ENCODE results near the gene GMPR2. TPM values are rescaled to one million over a fixed set of nuclear protein-coding genes. Genes with fewer than 3 reads are reported as not detected.

The GMPR2 gene
- total and polyA plus RNA-seq, 2 of the 13 experiments (the other 11 are each of a cell fraction or from before 2014, with no cell fraction given), result 210 to 273 TPM

DNA sequence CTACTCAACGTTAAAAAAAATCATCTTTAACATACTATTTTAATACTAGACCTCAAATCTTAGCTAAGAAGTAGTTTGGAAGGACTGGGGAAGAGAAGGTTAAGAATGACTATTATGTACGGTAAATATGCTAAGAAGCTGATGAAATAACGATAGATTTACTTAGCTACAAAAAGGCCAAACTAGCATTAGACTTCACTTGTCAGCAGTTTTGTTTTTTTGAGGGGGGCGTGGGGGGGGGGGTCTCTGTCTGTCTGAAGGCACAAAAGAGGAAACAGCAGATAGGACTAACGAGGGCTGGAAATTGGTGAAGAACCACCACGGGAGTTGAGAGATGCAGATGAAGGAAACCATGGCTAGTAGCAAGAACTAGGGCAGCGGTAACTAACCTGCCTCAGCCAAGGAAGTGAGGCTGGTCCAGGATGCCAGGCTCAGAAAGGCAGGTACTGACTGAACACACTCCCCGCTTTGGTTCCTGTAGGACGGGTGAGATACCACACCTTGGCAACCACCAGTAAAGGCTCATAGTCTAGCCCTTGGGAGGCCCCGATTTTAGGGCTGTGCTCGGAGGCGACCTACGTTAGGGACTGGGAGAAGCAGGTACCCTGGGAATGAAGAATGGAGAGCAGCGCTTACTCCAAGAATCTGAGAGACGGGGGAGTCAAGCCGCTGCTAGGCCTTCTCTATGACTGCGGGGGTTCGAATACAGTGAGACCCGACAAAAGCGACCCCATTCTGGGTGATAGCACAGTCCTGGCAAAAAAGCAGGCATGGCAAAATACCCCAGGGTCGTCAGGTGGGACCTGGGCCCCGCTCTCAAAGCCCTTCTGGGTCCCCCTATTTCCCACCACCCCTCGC lies 1.2 kb upstream of the GMPR2 start (continued):
- TF ChIP-seq, protein P1, sequence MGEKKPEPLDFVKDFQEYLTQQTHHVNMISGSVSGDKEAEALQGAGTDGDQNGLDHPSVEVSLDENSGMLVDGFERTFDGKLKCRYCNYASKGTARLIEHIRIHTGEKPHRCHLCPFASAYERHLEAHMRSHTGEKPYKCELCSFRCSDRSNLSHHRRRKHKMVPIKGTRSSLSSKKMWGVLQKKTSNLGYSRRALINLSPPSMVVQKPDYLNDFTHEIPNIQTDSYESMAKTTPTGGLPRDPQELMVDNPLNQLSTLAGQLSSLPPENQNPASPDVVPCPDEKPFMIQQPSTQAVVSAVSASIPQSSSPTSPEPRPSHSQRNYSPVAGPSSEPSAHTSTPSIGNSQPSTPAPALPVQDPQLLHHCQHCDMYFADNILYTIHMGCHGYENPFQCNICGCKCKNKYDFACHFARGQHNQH (CRISPR knock-in tag; IDR thresholded peaks at IDR 0.05), result no peak
- TF ChIP-seq ZNF136 (CRISPR knock-in tag; IDR thresholded peaks at IDR 0.05; ENCODE audit: low read depth) (0 out of 2 replicates have a peak, but pooled peaks have one; percentile 10), HHEX (CRISPR knock-in tag; IDR thresholded peaks at IDR 0.05) (no peak), ZNF256 (CRISPR knock-in tag; conservative IDR thresholded peaks at IDR 0.05) (peak; percentile 24; the same call in 1 of the 2 replicates), ZNF251 (CRISPR knock-in tag; IDR thresholded peaks at IDR 0.05) (0 out of 2 replicates have a peak, but pooled peaks have one; percentile 60), YEATS2 (CRISPR knock-in tag; IDR thresholded peaks at IDR 0.05; ENCODE audit: borderline replicate concordance) (no peak), ZNF451 (CRISPR knock-in tag; IDR thresholded peaks at IDR 0.05) (peak; percentile 33; the same call in 1 of the 2 replicates), ZNF878 (CRISPR knock-in tag; IDR thresholded peaks at IDR 0.05) (no peak)
- TF ChIP-seq, protein P2, sequence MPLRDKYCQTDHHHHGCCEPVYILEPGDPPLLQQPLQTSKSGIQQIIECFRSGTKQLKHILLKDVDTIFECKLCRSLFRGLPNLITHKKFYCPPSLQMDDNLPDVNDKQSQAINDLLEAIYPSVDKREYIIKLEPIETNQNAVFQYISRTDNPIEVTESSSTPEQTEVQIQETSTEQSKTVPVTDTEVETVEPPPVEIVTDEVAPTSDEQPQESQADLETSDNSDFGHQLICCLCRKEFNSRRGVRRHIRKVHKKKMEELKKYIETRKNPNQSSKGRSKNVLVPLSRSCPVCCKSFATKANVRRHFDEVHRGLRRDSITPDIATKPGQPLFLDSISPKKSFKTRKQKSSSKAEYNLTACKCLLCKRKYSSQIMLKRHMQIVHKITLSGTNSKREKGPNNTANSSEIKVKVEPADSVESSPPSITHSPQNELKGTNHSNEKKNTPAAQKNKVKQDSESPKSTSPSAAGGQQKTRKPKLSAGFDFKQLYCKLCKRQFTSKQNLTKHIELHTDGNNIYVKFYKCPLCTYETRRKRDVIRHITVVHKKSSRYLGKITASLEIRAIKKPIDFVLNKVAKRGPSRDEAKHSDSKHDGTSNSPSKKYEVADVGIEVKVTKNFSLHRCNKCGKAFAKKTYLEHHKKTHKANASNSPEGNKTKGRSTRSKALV (CRISPR knock-in tag; IDR thresholded peaks at IDR 0.05), result no peak; the same call in 1 of the 2 replicates
- TF ChIP-seq, protein P3, sequence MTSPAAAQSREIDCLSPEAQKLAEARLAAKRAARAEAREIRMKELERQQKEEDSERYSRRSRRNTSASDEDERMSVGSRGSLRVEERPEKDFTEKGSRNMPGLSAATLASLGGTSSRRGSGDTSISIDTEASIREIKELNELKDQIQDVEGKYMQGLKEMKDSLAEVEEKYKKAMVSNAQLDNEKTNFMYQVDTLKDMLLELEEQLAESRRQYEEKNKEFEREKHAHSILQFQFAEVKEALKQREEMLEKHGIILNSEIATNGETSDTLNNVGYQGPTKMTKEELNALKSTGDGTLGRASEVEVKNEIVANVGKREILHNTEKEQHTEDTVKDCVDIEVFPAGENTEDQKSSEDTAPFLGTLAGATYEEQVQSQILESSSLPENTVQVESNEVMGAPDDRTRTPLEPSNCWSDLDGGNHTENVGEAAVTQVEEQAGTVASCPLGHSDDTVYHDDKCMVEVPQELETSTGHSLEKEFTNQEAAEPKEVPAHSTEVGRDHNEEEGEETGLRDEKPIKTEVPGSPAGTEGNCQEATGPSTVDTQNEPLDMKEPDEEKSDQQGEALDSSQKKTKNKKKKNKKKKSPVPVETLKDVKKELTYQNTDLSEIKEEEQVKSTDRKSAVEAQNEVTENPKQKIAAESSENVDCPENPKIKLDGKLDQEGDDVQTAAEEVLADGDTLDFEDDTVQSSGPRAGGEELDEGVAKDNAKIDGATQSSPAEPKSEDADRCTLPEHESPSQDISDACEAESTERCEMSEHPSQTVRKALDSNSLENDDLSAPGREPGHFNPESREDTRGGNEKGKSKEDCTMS (CRISPR knock-in tag; conservative IDR thresholded peaks at IDR 0.05), result peak; percentile 52; the same call in 1 of the 2 replicates
- TF ChIP-seq, protein P4, sequence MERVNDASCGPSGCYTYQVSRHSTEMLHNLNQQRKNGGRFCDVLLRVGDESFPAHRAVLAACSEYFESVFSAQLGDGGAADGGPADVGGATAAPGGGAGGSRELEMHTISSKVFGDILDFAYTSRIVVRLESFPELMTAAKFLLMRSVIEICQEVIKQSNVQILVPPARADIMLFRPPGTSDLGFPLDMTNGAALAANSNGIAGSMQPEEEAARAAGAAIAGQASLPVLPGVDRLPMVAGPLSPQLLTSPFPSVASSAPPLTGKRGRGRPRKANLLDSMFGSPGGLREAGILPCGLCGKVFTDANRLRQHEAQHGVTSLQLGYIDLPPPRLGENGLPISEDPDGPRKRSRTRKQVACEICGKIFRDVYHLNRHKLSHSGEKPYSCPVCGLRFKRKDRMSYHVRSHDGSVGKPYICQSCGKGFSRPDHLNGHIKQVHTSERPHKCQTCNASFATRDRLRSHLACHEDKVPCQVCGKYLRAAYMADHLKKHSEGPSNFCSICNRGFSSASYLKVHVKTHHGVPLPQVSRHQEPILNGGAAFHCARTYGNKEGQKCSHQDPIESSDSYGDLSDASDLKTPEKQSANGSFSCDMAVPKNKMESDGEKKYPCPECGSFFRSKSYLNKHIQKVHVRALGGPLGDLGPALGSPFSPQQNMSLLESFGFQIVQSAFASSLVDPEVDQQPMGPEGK (CRISPR knock-in tag; IDR thresholded peaks at IDR 0.05), result no peak
- TF ChIP-seq, protein P5, sequence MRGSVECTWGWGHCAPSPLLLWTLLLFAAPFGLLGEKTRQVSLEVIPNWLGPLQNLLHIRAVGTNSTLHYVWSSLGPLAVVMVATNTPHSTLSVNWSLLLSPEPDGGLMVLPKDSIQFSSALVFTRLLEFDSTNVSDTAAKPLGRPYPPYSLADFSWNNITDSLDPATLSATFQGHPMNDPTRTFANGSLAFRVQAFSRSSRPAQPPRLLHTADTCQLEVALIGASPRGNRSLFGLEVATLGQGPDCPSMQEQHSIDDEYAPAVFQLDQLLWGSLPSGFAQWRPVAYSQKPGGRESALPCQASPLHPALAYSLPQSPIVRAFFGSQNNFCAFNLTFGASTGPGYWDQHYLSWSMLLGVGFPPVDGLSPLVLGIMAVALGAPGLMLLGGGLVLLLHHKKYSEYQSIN (CRISPR knock-in tag; IDR thresholded peaks at IDR 0.05; ENCODE audit: borderline replicate concordance), result 0 out of 2 replicates have a peak, but pooled peaks have one; percentile 14
- TF ChIP-seq, protein P6, sequence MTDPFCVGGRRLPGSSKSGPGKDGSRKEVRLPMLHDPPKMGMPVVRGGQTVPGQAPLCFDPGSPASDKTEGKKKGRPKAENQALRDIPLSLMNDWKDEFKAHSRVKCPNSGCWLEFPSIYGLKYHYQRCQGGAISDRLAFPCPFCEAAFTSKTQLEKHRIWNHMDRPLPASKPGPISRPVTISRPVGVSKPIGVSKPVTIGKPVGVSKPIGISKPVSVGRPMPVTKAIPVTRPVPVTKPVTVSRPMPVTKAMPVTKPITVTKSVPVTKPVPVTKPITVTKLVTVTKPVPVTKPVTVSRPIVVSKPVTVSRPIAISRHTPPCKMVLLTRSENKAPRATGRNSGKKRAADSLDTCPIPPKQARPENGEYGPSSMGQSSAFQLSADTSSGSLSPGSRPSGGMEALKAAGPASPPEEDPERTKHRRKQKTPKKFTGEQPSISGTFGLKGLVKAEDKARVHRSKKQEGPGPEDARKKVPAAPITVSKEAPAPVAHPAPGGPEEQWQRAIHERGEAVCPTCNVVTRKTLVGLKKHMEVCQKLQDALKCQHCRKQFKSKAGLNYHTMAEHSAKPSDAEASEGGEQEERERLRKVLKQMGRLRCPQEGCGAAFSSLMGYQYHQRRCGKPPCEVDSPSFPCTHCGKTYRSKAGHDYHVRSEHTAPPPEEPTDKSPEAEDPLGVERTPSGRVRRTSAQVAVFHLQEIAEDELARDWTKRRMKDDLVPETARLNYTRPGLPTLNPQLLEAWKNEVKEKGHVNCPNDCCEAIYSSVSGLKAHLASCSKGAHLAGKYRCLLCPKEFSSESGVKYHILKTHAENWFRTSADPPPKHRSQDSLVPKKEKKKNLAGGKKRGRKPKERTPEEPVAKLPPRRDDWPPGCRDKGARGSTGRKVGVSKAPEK (CRISPR knock-in tag; IDR thresholded peaks at IDR 0.05; ENCODE audit: borderline replicate concordance), result peak; percentile 16; the same call in 1 of the 2 replicates
- TF ChIP-seq, protein P7, sequence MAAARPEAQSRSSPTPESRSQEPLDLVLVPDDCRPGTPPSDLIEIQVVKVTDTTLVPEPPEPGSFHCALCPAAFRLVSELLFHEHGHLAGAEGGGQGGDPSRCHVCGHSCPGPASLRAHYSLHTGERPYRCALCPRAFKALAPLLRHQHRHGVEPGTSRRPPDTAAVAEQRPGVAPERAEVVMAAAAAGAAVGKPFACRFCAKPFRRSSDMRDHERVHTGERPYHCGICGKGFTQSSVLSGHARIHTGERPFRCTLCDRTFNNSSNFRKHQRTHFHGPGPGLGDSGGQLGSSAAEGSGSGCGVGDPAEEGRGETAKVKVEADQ (CRISPR knock-in tag; IDR thresholded peaks at IDR 0.05; ENCODE audit: borderline replicate concordance), result no peak
